Body of pancreas (tissue), 4 donors: ENCODE data around the gene TPR.

Experiments
- CTCF ChIP-seq, 7 experiments: fragments of 450-650 bp in 4 of 7; fragments of 200-600 bp in 3 of 7; sonication (generic) in 3 of 7; IDR thresholded peaks; one replicate each; pipeline ENCODE4 v1.5.1; 2016 to 2019; ENCODE audit warnings: antibody characterized with exemption in 7 of 7
- POLR2A ChIP-seq, 3 donors: fragments of 450-650 bp; IDR thresholded peaks; one replicate each; pipeline ENCODE4 v1.6.1; 2016; ENCODE audit warnings: antibody characterized with exemption in 3 of 3, mild to moderate bottlenecking in 2 of 3

GRCh38 chr1:186340772-186341171 is 34.3 kb downstream of the TPR start:
- TF ChIP-seq CTCF (IDR thresholded peaks at IDR 0.05) (no peak), POLR2A (IDR thresholded peaks at IDR 0.05) (no peak)
